Muscle layer of duodenum (tissue), 2 donors: ENCODE data around the gene DAAM1.
A peak's percentile ranks its signal among the peaks of the same experiment; 100 is the strongest.

Experiments
- H3K27ac ChIP-seq: one replicate; pipeline ENCODE4 v1.7.0; 2013; ENCODE audit warnings: mild to moderate bottlenecking, low read length
- H3K27me3 ChIP-seq: one replicate; pipeline ENCODE4 v1.7.0; 2013; ENCODE audit warnings: low read depth, mild to moderate bottlenecking, control low read depth, low read length
- H3K36me3 ChIP-seq, 2 donors: one replicate each; pipeline ENCODE4 v1.7.0; 2013; ENCODE audit warnings: low read length in 2 of 2, control low read depth in 1 of 2, mild to moderate bottlenecking in 1 of 2; ENCODE audit not compliant: insufficient read depth in 2 of 2, control insufficient read depth in 1 of 2
- H3K4me1 ChIP-seq, 2 donors: one replicate each; pipeline ENCODE4 v1.7.0; 2013; ENCODE audit warnings: low read length in 2 of 2, mild to moderate bottlenecking in 2 of 2, control low read depth in 1 of 2, moderate library complexity in 1 of 2; ENCODE audit not compliant: insufficient read depth in 2 of 2, control insufficient read depth in 1 of 2
- H3K4me3 ChIP-seq, 2 donors: one replicate each; pipeline ENCODE4 v1.7.0; 2013; ENCODE audit warnings: low read length in 2 of 2, low read depth in 1 of 2, mild to moderate bottlenecking in 1 of 2
- H3K9me3 ChIP-seq, 2 donors: one replicate each; pipeline ENCODE4 v1.7.0; 2013; ENCODE audit warnings: low read length in 2 of 2, control low read depth in 1 of 2, mild to moderate bottlenecking in 1 of 2; ENCODE audit not compliant: control insufficient read depth in 1 of 2
- donor health status: healthy.

DAAM1 gene

DNA sequence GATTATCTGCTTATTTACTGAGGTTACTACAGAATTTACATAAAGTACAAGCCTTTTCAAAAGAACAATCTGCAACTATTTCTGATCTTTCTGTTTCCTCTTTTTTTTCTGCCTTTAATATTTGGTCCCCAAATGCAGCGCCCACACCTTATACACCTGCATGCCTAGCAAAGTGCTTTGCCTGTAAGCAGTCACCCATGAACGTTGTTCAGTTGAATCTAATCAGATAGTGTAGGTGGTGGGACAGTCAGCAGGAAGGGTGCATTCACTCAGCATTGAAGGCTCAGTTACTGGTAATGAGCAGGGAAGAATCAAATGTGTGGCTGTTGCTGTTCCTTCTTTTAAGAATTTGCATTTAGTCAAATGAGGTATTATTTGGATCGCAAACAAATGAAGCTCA lies 168.3 kb downstream of the DAAM1 start:
- Histone ChIP-seq H3K4me1 (peaks cover 3 to 18% of the 10 kb centered on the region in 2 donors), H3K9me3 (no peaks in the 10 kb centered on the region), H3K4me3 (no peak overlapping the region), H3K27ac (no peak overlapping the region), H3K36me3 (peaks cover 19 to 33% of the 10 kb centered on the region in 2 donors), H3K27me3 (no peaks in the 10 kb centered on the region)

DNA sequence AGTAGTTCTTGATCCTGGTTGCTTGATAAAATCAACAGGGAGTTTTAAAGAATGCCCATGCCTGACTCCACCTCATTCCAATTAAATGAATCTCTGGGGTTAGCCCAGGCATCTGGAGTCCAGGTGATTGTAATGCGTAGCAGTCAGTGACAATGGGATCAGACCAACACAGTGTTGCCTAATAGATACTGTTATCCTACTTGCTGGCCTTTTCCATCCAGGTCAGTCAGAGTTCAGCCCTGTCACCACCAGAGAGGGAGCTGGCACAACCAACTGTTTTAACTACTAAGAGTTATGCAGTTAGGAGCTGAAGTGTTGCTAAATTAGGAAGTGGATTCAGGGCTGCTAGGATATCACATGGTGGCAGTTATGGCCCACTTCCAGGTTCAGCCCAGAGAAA lies 169.6 kb downstream of the DAAM1 start:
- Histone ChIP-seq H3K36me3 (peaks cover 17 to 26% of the 10 kb centered on the region in 2 donors), H3K27ac (peak overlapping the region; percentile 49), H3K27me3 (no peaks in the 10 kb centered on the region), H3K9me3 (no peaks in the 10 kb centered on the region), H3K4me3 (no peak overlapping the region), H3K4me1 (peaks cover 3 to 19% of the 10 kb centered on the region in 2 donors)

DNA sequence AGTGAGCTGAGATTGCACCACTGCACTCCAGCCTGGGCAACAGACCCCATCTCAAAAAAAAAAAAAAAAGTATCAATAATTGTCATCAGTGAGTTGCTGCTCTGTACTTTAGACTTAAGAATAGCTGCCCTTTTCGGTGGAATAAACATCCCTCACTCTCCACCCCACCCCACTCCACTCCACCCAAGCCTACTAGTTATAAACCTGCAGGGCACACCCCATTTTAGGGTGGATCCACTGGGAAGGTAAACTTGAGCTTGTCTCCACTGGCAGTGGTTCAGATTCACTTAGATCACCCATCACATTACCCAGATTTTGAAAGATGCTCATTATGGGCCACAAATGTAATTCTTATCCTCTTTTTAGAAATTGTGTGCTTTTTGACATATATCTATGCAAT lies 170.3 kb downstream of the DAAM1 start:
- peaks cover 18 to 22% of the 10 kb centered on the region in 2 donors for H3K36me3 ChIP-seq
- no peaks in the 10 kb centered on the region for H3K27me3 ChIP-seq
- H3K9me3 ChIP-seq: no peaks in the 10 kb centered on the region
- peaks cover 3 to 19% of the 10 kb centered on the region in 2 donors for H3K4me1 ChIP-seq
- H3K27ac ChIP-seq: peak overlapping the region; percentile 7
- H3K4me3 ChIP-seq: no peak overlapping the region

DNA sequence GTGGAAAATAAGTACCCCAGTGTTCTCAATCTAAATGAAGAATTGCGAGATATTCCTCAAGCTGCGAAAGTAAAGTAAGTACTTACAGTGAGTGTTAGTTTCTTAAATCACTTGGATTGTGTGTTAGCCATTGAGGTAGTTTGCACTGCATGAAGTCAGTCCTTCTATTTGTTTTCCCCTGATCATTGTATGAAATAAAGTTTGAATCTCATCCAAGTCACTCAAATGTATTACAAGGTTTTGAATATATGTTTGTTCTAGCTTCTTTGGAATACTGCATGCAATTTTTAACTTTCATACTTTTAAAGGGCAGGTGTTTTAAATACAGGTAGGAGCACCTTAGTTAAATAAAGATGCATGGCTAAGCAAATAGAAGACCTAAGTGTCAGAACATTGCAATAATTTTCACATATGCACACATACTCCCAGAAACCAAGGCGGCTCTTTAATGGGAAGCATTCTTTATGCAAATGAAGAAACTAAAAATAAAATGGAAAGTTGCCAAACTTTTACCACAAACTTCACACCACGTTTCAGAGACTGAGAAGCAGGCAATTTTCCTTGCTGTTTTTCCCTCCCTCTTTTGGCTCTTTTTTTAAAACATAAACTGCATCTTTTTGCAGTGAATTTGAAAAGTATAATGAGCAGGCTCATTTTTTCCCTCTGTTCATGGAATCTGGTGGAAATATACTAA lies 171.1 kb downstream of the DAAM1 start:
- Histone ChIP-seq H3K27ac (peak overlapping the region; percentile 6), H3K27me3 (no peaks in the 10 kb centered on the region), H3K9me3 (no peaks in the 10 kb centered on the region), H3K36me3 (peaks cover 24 to 27% of the 10 kb centered on the region in 2 donors), H3K4me3 (no peak overlapping the region), H3K4me1 (peaks cover 3 to 19% of the 10 kb centered on the region in 2 donors)

DNA sequence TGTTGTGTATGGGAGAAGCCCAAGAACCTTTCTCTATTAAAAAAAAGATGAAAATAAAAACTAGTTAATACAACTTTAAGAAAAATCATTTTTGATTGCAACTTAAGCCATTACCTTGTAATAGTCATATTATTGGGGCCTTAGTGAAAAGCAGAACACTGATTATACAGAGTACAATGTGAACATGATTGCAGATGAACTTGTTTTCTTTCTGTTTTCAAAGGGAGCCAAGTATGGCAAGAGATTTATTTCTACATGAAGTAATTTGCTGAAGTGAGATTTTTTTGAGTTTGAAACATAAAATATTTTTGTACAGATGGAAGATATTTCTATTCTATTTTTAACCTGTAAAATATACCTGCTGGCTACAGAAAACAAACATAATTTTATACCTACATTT lies 171.8 kb downstream of the DAAM1 start:
- Histone ChIP-seq H3K36me3 (peaks cover 17 to 23% of the 10 kb centered on the region in 2 donors), H3K9me3 (no peaks in the 10 kb centered on the region), H3K27me3 (no peaks in the 10 kb centered on the region), H3K4me1 (peaks cover 3 to 19% of the 10 kb centered on the region in 2 donors), H3K4me3 (no peak overlapping the region), H3K27ac (peak overlapping the region; percentile 6)

DNA sequence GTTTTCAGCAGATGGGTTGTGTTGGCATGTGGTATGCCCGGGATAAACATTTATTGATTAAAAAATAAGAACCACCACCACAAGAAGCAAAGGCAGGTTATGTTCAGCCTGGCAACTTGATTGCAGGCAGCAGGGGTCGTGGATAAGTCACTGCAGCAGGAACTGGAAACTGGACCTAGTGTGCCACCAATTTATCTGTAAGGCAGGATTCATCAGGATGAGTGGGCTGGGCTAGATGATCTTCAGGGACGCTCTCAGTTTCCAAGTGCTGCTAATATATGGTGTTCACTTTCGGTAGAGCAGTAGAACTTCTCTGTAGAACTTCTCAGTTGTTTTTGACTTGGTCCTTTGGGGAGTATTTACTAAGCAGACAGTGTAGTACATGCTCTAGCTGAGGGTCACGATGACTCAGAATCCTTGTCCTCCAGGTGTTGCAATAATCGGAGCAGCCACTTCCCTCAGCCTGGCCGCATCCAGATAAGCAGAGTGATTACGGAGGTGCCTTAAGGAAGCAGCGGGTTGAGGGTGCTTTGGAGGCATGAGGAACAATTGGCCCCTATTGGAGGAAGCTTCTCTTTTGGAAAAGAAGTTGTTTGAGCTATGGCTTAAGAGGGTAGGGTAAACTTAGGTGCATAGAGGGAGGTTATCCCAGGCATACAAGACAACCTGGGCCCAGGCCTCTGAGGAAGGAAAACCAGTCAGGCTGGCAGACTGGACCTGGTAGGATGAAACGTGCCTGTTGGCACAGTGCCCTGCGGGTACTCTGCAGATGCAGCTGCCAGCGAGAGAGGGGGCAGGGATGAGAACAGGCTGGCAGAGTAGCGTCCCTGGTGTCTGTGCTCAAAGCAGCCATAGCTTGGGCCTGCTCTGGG lies 172.7 kb downstream of the DAAM1 start:
- Histone ChIP-seq H3K27me3 (no peaks in the 10 kb centered on the region), H3K36me3 (peaks cover 15 to 18% of the 10 kb centered on the region in 2 donors), H3K4me1 (peaks cover 3 to 19% of the 10 kb centered on the region in 2 donors), H3K4me3 (no peak overlapping the region), H3K27ac (peak overlapping the region; percentile 53), H3K9me3 (no peaks in the 10 kb centered on the region)

DNA sequence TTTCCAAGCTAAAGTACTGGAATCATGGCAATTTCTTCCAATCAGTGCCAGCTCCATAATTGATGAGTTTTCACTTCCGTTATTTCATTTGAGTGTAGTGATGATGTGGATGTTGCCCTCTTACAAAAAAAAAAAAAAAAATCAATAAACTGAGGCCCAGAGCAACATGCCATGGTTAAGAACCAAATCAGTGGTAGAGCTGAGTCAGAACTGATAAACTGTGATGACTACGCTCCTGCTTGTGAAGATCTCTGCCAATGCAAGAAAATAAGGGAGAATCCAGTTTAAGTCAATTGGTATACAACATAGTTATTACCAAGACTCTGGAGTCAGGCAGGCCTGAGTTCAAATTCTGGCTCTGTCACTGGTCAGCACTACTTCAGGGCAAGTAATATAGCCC lies 174.0 kb downstream of the DAAM1 start:
- Histone ChIP-seq H3K27ac (no peak overlapping the region), H3K4me1 (peaks cover 3 to 19% of the 10 kb centered on the region in 2 donors), H3K9me3 (no peaks in the 10 kb centered on the region), H3K27me3 (no peaks in the 10 kb centered on the region), H3K4me3 (no peak overlapping the region), H3K36me3 (peaks cover 11 to 16% of the 10 kb centered on the region in 2 donors)

DNA sequence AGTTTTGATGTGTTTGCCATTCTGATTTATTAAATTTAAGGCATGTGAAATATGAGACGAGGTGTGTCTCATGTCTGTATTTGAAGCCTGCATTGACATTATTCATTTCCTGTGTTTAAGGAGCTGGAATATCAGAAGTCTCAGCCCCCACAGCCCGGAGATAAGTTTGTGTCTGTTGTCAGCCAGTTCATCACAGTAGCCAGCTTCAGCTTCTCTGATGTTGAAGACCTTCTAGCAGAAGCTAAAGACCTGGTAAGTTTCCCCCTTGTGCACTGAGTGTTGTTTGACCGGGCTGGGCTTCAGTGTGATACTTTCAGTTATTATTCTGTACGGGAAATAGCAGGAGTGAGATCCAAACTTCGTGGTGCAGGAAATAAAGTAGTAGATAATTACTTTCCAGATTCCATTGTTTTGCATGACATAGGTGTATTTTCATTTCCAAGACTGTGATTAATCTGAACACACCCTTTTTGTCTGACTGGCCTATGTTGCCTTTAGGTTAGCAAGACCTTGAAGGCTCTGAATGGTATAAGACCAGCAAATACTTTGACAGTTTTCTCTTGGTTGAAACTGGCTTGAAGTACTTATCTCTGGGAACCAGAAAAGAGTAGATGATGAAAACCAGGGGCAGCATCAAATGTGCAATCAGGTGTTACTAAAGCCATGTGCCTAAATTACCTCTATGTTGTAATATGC lies 175.2 kb downstream of the DAAM1 start:
- no peak overlapping the region for H3K27ac ChIP-seq
- H3K4me1 ChIP-seq: peaks cover 3 to 19% of the 10 kb centered on the region in 2 donors
- H3K36me3 ChIP-seq: peaks cover 22 to 28% of the 10 kb centered on the region in 2 donors
- H3K9me3 ChIP-seq: no peaks in the 10 kb centered on the region
- H3K27me3 ChIP-seq: no peaks in the 10 kb centered on the region
- no peak overlapping the region for H3K4me3 ChIP-seq

DNA sequence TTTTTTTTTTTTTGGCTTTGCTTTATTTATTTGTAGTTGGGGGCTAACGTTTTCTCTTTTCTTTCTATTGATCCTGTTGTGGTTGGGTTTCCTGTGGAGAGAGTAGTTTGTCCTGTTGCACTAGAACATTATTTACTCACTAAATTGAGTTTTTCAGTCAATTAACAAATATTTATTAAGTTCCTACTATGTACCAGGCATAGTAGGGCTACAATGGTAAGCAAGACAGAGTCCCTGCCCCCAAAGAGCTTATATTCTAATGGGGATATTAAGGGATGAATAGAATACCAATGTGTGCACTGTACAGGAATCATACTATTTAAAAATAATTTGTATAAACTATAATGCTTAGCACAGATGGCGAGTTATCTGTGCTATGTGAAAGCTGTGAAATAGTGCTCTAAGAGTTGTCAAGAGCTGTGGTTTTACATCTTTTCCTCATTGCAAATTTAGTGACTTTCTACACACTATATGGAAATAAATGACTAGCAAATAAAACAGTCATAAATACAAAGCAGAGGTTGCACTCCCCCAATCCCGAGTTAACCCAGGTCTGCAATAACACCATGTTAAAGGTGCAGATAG lies 181.8 kb downstream of the DAAM1 start:
- Histone ChIP-seq H3K27ac (no peak overlapping the region), H3K9me3 (no peaks in the 10 kb centered on the region), H3K4me3 (no peak overlapping the region), H3K4me1 (no peaks in the 10 kb centered on the region), H3K36me3 (peaks cover 19 to 21% of the 10 kb centered on the region in 2 donors), H3K27me3 (no peaks in the 10 kb centered on the region)

DNA sequence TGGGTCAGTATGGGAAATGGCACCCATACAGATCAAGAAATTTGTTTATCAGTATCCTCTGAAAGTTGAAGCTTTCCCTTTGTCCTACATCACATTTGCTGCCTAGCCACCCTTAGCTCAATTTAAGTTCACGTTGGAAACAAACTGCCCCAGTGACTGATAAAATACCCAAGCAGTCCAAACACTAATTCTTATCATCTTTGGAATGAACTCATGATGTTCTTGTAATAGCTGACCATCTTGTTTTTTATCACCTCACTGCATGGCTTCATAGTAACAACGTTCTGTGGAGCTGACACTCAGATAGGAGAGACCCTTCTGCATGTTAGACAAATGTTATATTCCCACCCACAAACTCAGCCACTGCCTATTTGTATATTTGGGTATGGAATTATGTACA lies 183.3 kb downstream of the DAAM1 start:
- H3K27me3 ChIP-seq: no peaks in the 10 kb centered on the region
- H3K4me3 ChIP-seq: no peak overlapping the region
- peaks cover 19 to 21% of the 10 kb centered on the region in 2 donors for H3K36me3 ChIP-seq
- H3K9me3 ChIP-seq: no peaks in the 10 kb centered on the region
- H3K4me1 ChIP-seq: no peaks in the 10 kb centered on the region
- H3K27ac ChIP-seq: no peak overlapping the region

DNA sequence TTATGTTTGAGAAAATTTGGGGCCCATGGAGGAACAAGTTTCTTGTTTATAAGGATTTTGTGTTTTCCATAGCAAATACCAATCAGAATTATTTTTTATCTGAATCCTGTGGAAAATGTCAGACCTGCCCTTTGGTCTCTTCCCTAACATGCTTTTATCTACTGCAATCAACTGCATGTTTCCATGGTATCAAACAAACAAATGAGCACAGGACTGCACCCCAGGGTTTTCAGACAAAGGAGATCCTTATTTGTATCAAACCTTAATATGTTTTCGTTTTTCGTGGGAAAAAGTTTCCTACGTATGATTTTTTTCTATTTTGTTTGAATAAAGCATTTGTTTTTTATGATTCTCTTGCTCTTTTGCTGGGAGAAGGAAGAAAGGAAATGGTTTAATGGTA lies 185.6 kb downstream of the DAAM1 start:
- H3K4me1 ChIP-seq: peaks cover 0 to 9% of the 10 kb centered on the region in 2 donors
- H3K27ac ChIP-seq: peak overlapping the region; percentile 43
- peak overlapping the region in 1 of 2 donors; percentile 9 for H3K4me3 ChIP-seq
- no peaks in the 10 kb centered on the region for H3K9me3 ChIP-seq
- H3K36me3 ChIP-seq: peaks cover 0 to 2% of the 10 kb centered on the region in 2 donors
- H3K27me3 ChIP-seq: no peaks in the 10 kb centered on the region
